Measurements from ENCODE around the gene PDCD7.
"Not testable (repeated sequence)": the region's sequence is repeated elsewhere in the genome, so short reads cannot be mapped to it uniquely, and the experiment has no call there.

The PDCD7 gene

GRCh38 chr15:65076486-65077290 lies 56.9 kb downstream of the PDCD7 start, which contains the start of gene KBTBD13:
KBTBD13 (plus strand) TSS chr15:65076746; CDS start chr15:65076816, 70 bp downstream.
- no peak for DNase-seq (ENCODE audit: low read depth in 3 of 3, low spot score in 1 of 3)

- not testable (repeated sequence) for DNase-seq (ENCODE audit: low read depth in 3 of 3, low spot score in 1 of 3)
Observed at GRCh38 chr15:65075607-65076395, 57.8 kb downstream of the PDCD7 start.

DNA sequence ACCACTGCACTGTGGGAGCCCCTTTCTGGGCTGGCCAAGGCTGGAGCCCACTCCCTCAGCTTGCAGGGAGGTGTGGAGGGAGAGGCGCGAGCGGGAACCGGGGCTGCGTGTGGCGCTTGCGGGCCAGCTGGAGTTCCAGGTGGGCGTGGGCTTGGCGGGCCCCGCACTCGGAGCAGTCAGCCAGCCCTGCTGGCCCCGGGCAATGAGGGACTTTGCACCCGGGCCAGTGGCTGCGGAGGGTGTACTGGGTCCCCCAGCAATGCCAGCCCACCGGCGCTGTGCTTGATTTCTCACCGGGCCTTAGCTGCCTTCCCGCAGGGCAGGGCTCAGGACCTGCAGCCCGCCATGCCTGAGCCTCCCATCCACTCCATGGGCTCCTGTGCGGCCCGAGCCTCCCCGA lies 58.7 kb downstream of the PDCD7 start:
- not testable (repeated sequence) for DNase-seq (ENCODE audit: low read depth in 3 of 3, low spot score in 1 of 3)

DNA sequence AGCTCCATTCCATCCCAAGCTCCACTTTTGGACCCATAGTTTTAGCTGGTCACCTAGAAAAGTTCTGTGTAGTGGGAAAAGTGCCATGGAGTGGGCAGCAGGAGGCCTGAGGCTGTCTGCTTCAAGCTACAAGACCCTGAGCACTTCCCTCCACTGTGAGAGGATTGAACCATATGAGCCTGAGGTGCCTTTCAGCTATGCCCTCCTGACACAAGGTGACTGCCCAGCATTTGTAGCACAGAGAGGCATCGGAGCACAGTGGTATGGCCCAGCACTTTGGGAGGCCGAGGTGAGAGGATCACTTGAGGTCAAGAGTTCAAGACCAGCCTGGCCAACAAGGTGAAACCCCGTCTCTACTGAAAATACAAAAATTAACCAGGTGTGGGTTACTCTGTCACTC lies 61.0 kb downstream of the PDCD7 start:
- no peak for DNase-seq (ENCODE audit: low read depth in 3 of 3, low spot score in 1 of 3)

- no peak for DNase-seq (ENCODE audit: low read depth in 3 of 3, low spot score in 1 of 3)
Observed at GRCh38 chr15:65072027-65072426, 61.6 kb downstream of the PDCD7 start.

- DNase-seq (ENCODE audit: low read depth in 3 of 3, low spot score in 1 of 3), result no peak
Observed at GRCh38 chr15:65071381-65071811, 62.2 kb downstream of the PDCD7 start.

DNA sequence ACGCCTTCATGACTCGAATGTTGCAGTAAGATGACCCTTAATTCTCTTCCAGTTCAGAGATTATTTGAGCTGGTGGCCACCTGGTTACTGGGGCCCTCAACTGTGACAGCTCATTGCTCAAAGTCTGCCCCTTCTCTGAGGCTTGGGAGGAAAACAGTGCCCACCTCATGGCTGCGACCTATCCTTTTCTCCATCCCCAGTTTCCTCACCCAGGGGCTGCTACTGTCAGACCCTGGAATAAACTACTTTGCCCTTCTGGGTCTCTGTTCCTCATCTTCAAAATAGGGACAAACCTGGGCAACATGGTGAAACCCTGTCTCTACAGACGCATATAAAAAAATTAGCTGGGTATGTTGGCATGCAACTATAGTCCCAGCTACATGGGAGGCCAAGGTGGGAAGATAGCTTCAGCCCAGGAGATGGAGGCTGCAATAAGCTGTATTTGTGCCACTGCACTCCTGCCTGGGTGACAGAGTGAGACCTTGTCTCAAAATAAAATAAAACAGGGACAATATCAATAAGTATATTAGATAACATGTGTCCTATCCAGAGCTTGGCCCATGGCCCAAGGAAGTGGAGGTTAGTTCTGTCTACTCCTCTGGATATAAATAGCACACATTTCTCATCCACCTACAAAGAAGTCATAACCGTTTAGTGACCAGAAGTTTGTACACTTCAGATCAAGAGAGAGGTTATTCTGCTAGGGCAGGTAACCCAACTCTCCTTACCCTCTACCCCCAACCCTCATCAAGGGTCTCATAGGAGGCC lies 63.6 kb downstream of the PDCD7 start:
- DNase-seq (ENCODE audit: low read depth in 3 of 3, low spot score in 1 of 3), result no peak

GRCh38 chr15:65069179-65069578 lies 64.4 kb downstream of the PDCD7 start:
- no peak for DNase-seq (ENCODE audit: low read depth in 3 of 3, low spot score in 1 of 3)

DNA sequence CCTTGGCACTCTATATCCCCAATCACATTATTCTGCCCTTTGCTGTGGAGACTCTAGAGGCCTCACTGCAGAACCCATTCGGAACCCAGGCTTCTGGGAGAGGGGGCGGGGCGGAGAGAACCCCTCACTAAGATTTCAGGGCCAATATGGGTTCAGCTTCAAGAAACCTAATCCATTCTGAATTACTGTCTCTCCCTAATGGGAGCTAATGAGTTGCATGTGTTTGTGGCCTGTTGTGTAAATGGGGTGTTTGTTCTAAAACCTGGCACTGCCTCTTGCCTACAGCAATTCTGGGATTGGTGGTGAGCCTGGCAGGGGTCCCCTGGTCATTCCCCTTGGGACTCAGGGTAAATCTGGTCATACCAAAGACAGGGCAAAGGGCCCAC lies 65.2 kb downstream of the PDCD7 start:
- no peak for DNase-seq (ENCODE audit: low read depth in 3 of 3, low spot score in 1 of 3)

DNA sequence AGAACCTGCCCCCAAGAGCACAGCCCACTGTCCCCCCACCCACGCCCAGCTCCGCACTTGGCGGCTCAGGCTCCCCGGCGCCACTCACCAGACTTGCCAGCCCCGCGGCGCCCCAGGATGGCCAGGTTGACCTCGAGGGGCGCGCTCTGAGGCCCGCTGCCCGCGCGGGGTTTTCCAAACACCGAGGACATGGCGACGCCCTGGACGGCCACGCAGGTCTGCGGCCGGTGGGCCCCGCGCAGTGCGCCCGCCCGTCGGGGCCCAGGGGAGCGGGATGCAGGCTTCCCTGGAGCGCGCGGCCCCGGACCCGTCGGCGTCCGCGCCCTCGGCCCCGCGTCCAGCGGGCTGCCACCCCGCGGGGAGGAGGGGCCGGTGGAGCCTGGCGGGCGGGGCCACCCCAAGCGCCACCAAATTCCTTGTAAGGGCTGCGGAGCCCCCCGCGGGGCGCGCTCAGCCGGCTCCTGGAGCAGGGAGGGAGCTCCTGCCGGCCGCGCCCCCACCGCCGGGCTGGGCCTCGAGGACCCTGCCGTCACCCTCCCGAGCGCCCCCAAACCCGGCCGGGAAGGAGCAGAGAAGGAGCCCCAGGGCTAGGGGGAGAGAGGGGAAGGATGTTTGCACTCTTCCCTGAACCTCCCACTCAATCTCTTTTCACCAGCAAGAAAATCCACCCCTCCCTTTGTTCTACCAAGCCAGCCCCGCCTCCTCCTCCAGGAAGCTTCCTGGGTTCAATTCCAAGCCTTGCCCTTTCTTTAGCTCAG lies 65.8 kb downstream of the PDCD7 start, which contains the start of gene RASL12:
Gene RASL12 (minus strand): TSS at position 347 of the 758 bp plus-strand sequence. CDS start 156 bp downstream, at position 191.
- DNase-seq (ENCODE audit: low read depth in 3 of 3, low spot score in 1 of 3), result no peak

Data from stimulated activated CD4-positive, alpha-beta T cell treated with anti-CD3 and anti-CD28 coated beads, TNF-alpha, amount 100 ng/mL, for 1 hour (primary cell).